Measurements from ENCODE around the gene DAD1. TPM values are rescaled to one million over a fixed set of nuclear protein-coding genes. Genes with fewer than 3 reads are reported as not detected.
"Not testable (repeated sequence)": the region's sequence is repeated elsewhere in the genome, so short reads cannot be mapped to it uniquely, and the experiment has no call there.

Gene DAD1
- total RNA-seq, 1 donor from 2014 or later: 398 TPM

GRCh38 chr14:22569106-22569736 lies 19.8 kb downstream of the DAD1 start:
- no peak for DNase-seq (ENCODE audit: low read depth)

DNA sequence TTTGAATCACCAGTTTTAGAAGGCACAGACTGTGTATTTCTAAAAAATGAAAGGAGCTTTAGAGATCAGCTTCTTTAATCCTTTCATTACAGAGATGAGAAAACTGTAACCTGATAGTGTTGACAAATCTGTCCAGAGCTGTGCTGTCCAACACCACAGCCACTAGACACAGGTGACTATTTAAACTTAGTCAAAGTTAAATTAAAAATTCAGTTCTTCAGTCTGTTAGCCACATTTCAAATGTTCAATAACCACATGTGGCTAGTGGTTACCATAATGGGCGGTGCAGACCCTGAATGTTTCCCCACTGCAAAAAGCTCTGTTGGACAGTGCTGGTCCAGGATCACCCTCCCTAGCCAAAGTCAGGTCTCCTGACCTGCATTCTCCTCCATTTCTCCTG lies 21.6 kb downstream of the DAD1 start:
- peak; percentile 24 for DNase-seq (ENCODE audit: low read depth)

- no peak for DNase-seq (ENCODE audit: low read depth)
Measured at GRCh38 chr14:22566845-22567244, 22.2 kb downstream of the DAD1 start.

DNA sequence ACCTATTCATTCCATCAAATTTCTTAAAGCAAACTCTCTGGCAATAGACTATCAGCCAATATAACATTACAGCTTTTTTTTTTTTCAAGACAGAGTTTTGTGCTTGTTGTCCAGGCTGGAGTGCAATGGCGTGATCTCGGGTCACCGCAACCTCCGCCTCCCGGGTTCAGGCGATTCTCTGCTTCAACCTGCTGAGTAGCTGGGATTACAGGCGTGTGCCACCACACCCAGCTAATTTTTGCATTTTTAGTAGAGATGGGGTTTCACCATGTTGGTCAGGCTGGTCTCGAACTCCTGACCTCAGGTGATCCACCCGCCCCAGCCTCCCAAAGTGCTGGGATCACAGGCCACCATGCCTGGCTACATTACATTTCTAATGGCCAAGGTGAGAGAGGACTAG lies 22.8 kb downstream of the DAD1 start:
- not testable (repeated sequence) for DNase-seq (ENCODE audit: low read depth)

DNA sequence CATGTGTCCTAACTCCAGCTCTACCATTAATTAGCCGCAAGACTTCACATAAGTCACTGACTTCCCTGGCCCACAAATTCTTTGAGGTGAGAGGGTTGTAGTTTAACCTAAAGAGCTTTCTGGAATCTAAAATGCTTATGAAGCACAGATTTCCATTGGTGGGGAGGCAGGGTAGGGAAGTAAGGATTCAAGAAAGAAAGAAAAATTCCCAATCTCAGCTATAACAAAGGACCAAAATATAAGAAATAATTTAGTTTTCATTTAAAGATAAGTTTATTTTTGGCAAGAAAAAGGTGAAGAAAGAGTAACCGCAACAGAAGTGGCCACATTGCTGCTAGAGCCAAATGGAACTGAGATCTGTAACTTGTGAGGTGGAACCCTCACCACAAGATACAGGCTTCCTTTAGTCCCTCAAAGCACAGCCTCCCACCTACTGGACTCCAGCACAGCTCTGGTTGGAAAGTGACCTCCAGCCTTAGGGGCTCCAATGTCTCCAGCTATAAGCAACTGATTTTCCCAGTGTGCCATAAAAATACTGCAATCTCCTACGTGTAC lies 23.6 kb downstream of the DAD1 start:
- no peak for DNase-seq (ENCODE audit: low read depth)

DNA sequence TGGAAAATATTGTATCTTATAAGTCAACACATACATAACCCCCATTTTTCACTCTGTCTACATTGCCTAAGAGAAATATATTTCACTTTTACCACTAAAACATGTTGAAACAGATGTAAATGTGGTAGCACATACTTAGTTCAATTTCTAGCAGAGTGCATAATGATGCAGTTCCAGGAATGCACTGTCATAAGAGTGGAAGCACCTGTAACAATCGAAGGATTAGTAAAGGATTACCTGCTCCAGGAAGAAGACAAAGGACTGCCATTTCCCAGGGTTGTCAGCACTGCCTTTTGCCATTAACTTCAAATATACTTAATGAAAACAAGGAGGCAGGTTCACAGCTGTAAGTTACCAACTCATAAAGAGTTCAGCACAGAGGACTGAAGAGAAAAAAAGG lies 24.6 kb downstream of the DAD1 start:
- DNase-seq (ENCODE audit: low read depth): no peak

DNA sequence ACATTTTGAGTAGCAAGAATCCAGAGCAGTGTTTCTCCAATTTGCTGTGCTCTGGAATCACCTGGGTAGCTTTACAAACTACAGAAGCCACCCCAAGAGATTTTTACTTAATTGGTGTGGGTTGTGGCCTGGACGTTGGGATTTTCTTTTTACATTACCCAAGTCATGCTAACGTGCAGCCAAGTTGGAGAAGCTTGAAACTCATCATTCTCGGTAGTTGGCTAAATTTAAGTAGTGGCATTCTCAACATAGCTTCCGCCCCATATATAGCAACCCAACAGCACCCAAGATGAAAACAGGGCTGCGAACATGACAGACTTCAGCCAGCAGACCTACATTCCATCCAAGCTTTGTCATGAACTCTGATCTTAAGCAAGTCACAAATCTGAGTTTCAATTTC lies 25.0 kb downstream of the DAD1 start:
- peak; percentile 21 for DNase-seq (ENCODE audit: low read depth)

GRCh38 chr14:22561661-22562579 lies 27.1 kb downstream of the DAD1 start:
- DNase-seq (ENCODE audit: low read depth): no peak

DNA sequence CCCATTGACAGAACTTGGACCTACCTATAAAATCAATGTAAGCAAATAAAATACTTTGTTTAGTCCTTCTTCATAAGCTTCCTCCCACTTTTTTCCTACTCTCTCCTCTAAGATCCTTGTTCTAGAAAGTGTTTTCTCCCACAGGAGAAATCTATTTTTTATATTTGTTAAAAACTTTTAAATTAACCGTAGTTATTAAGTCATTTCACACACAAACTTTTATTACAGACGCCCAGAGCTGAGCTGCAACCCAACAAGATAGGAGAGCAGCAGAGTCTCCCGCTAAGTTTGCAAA lies 27.7 kb downstream of the DAD1 start:
- no peak for DNase-seq (ENCODE audit: low read depth)

DNA sequence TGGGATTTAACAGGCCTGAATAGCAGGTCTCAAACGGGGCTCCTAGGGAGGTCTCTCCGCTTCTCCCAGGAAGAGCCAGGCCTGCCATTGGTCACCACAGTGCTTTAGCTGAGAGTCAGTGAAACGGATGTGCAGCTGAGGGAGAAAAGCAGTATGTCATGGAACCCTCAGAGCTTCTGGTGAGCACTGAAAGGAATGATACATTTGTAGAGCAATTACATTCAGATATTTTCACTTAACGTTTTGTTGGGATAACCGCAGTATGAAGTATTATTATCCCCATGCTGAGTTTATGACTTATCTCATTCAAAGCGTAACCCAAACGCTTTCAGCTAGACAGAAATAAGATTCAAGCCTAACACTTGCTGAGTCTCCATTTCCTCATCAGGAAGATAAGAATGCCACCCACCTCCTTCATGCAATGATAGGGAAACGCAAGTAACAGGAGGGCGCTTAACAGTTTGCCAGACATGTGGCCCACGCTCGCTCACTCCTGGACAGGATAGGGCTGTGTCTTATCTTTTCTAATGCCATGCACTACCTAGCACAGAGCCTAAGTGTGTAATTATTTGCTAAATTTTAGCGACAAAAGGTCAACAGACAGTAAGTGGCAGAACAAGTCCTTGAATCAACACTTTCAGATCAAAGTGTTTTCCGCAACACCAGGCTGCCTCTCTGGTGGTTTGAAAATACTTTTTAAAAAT lies 28.2 kb downstream of the DAD1 start:
- no peak for DNase-seq (ENCODE audit: low read depth)

DNA sequence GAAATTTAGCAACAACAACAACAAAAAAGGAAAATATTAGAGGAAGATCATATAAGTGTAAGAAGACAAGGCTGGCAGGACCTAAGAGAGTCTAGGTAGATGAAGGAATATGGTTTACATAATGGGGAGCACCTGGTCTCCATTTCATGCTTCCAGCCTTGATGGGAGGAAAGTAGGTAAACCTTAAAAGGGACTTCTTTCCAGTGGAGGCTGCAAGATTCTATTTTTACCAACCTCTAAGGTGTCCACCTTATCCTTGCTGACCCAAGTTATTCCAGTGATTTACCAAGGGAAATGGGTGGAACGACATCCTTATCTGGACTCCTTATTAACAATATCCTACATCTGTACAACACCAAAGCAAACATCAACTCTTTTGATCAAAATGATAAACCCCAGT lies 30.0 kb downstream of the DAD1 start:
- no peak for DNase-seq (ENCODE audit: low read depth)

DNA sequence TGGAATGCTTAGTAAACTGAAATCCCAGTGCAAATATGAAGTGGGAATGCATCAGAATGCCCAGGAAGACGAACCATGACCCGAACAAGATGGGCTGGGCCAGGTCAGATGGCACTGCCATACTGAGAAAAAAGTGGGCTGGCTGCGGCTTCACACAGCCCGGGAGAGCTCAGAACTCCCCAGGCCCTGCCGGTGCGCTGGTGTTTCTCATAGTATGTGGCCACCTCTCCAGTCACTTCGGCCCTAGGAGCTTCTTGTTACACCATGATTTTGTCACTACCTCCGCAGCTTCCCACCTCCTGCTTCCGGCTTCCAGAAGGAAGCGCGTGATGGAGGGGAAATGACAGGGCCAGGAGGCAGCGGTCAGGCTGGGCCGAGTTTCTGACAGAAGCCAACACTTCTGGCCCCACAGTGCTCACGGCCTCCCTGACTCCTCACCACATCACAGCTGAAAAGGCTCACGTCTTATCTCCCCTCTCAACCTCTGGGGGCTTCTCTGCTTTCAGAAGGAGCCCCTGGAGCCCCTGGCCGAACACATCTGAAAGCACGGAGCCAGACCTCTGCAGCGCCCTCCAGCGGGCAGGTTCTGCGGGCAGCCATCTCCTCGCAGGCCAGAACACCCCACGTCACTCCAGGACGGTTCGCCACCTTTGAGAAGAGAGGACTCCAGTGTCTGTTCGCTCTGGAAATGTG lies 30.7 kb downstream of the DAD1 start:
- no peak for DNase-seq (ENCODE audit: low read depth)

- DNase-seq (ENCODE audit: low read depth): no peak
Measured at GRCh38 chr14:22557846-22558220, 31.2 kb downstream of the DAD1 start.

DNA sequence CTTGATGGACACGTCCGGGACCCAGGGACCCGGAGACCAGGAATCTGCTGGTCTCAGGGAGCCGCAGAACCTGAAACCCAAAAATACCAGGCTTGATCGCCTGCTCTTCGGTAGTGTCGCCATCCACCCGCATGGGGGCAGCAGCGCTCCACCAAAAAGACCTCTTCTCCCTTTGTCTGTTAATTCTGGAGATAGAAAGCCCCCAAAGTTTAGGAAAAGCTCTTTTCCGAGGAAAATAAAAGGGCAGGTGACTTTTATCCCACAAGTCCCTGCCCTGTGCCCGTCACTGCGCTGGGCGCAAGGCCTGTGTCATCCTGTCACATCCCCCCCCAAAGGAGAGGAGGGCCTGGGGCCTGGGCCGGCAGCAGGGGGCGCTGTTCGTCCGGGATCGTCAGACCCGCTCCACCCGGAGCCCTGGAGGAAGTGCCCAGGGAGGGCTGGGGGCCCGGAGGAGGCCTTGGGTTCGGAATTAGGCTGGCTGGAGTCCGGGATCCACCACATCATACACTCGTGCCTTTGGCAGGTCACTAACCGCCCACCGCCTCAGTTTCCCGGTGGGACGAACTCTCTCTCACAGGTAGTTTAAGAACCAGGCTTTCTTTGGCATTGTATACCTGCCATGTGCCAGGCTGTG lies 31.9 kb downstream of the DAD1 start:
- DNase-seq (ENCODE audit: low read depth): peak; percentile 78

GRCh38 chr14:22556021-22556989 lies 32.7 kb downstream of the DAD1 start:
- peak; percentile 68 for DNase-seq (ENCODE audit: low read depth)

GRCh38 chr14:22555384-22556011 lies 33.5 kb downstream of the DAD1 start:
- DNase-seq (ENCODE audit: low read depth): no peak

GRCh38 chr14:22554498-22555383 lies 34.3 kb downstream of the DAD1 start:
- no peak for DNase-seq (ENCODE audit: low read depth)

DNA sequence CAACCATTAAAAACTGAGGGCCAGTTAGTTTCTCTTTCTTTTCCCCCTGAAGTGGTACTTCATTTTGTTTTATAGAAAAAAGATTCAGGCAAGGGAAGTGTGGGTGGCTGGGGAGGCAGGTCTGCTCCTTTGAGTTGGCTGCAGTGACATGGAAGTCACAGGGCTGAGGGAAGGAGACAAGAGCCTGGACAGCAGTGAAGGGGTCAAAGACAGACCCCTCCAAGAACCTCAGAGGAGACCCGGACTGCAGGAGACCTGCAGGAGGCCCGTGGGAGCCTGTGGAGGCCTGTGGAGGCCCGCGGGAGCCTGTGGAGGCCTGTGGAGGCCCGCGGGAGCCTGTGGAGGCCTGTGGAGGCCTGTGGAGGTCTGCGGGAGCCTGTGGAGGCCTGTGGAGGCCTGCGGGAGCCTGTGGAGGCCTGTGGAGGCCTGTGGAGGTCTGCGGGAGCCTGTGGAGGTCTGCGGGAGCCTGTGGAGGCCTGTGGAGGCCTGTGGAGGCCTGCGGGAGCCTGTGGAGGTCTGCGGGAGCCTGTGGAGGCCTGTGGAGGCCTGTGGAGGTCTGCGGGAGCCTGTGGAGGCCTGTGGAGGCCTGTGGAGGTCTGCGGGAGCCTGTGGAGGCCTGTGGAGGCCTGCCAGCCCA lies 35.0 kb downstream of the DAD1 start:
- DNase-seq (ENCODE audit: low read depth): not testable (repeated sequence)

All from myocyte (in vitro differentiated cells).